ENCODE measurements around the gene ZNF687.

Gene ZNF687

GRCh38 chr1:151313501-151313900, 31.4 kb downstream of the ZNF687 start:
- DNase-seq = no peak

GRCh38 chr1:151314137-151314875, 32.2 kb downstream of the ZNF687 start:
- DNase-seq = no peak

GRCh38 chr1:151315565-151316235, 33.6 kb downstream of the ZNF687 start:
- DNase-seq = no peak

- DNase-seq = no peak
Measured at GRCh38 chr1:151318975-151319374, 36.9 kb downstream of the ZNF687 start.

GRCh38 chr1:151324390-151324930, 42.4 kb downstream of the ZNF687 start:
- DNase-seq = no peak

GRCh38 chr1:151325231-151325630, 43.1 kb downstream of the ZNF687 start:
- no peak for DNase-seq

GRCh38 chr1:151325646-151326429, 43.7 kb downstream of the ZNF687 start:
- DNase-seq = no peak

- DNase-seq = peak; percentile 78
Measured at GRCh38 chr1:151326619-151327222, 44.6 kb downstream of the ZNF687 start.

GRCh38 chr1:151327223-151327902, 45.3 kb downstream of the ZNF687 start, which contains the start of gene PI4KB:
TSS of gene PI4KB (minus strand) at chr1:151327416. CDS start at chr1:151316481, 10,935 bp downstream.
- peak; percentile 97 for DNase-seq

GRCh38 chr1:151327903-151328674, 46.0 kb downstream of the ZNF687 start:
- no peak for DNase-seq

GRCh38 chr1:151334822-151335221, 52.7 kb downstream of the ZNF687 start:
- DNase-seq = no peak

- DNase-seq = no peak
Measured at GRCh38 chr1:151336556-151336955, 54.5 kb downstream of the ZNF687 start.

- peak; percentile 83 for DNase-seq
Measured at GRCh38 chr1:151340870-151341754, 59.0 kb downstream of the ZNF687 start.

All from CD4-positive, alpha-beta T cell treated with Interleukin-10 for 1 hour (primary cell).